Measurements from ENCODE around the gene ZNF226.

GRCh38 chr19:44141191-44142058 is 23.5 kb upstream of the ZNF226 start, which contains the start of gene ZNF234:
- TF ChIP-seq POLR2AphosphoS5 (IDR thresholded peaks at IDR 0.05) (peak; percentile 26 to 72 (median 44)), POLR2A (IDR thresholded peaks at IDR 0.05) (no peak)

All from stomach (tissue), 4 donors.